ENCODE measurements around the gene ARNT2.

DNA sequence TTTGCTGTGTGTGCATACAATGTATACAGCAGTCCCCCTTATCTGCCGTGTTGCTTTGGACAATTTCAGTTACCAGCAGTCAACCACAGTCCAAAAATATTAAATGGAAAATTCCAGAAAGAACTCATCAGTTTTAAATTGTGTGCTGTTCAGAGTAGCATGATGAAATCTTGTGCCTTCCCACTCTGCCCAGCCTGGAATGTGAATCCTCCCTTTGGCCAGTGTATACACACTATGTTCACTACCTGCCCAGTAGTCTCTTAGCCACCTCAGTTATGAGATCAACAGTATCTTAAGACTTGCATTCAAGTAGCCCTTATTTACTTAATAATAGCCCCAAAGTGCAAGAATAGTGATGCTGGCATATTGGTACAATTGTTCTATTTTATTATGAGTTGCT is 157.3 kb downstream of the ARNT2 start:
- TF ChIP-seq ZNF274 (IDR thresholded peaks at IDR 0.05; ENCODE audit: low read depth, low read length) (no peak), YY1 (IDR thresholded peaks at IDR 0.05; ENCODE audit: insufficient read depth, insufficient read length) (no peak), SUZ12 (IDR thresholded peaks at IDR 0.05; ENCODE audit: extremely low read depth, insufficient read depth, insufficient read length) (no peak)

Measured in NT2/D1 (cell line).